SHP77 (cell line): Measurements from ENCODE around the gene PEA15.

Experiments used
- DNase-seq, 2 experiments: peaks; one replicate each; lab custom pipeline; 2025; lab: John Stamatoyannopoulos, UW

Gene PEA15

GRCh38 chr1:160208557-160209320 lies 3.6 kb downstream of the PEA15 start:
- DNase-seq: no peak

DNA sequence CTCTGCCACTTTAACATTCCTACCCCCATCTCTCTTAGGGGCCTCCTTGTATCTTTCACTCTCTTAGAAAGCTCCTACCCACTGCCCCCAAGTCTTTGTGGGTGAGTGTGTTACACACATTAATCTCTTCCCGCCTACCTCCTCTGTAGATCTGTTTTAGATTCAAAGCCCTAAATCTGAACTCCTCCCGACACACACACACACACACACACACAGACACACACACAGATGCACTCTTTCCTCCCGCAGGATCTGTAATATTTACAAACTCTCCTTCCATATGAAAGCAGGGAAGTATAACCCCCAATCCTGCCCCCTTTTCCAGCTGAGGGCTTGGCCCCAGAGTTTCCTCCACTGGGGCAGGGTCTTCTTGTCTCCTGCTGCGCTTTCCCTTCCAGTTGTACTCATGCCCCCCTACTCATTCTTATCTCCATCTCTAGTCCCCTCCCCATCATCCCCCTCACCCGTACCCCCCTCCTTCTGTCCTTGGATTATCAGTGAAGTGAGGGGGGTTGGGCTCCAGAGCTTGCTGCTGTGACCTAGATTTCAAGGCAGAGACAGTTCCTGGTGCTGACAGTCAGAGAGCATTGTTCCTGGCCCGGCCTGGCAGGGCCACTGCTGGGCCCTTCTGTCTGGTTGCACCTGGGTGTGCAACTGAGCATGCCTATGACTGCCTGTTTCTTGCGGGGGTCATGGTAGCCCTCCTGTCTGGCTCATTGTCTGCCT lies 4.3 kb downstream of the PEA15 start:
- no peak for DNase-seq

DNA sequence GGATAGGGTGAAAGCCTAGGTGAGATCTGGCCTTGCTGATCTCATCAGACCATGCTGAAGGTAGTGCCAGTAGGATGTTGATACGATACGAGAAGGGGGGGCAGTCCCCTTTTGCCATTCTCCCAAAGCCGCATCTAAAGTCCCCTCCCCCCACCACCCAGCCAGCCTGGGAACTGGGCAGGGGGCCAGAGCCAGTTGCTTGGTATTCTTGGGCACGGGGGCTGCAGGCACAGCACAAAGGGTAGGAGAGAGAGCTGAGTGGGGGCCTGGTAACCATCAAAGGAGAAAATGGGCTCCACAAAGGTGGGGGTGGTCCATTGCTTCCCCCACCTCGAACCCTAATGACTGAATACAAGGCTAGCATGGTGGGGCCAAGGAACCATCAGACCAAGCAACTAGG lies 5.4 kb downstream of the PEA15 start:
- no peak for DNase-seq

GRCh38 chr1:160211046-160211790 lies 6.0 kb downstream of the PEA15 start:
- no peak for DNase-seq

DNA sequence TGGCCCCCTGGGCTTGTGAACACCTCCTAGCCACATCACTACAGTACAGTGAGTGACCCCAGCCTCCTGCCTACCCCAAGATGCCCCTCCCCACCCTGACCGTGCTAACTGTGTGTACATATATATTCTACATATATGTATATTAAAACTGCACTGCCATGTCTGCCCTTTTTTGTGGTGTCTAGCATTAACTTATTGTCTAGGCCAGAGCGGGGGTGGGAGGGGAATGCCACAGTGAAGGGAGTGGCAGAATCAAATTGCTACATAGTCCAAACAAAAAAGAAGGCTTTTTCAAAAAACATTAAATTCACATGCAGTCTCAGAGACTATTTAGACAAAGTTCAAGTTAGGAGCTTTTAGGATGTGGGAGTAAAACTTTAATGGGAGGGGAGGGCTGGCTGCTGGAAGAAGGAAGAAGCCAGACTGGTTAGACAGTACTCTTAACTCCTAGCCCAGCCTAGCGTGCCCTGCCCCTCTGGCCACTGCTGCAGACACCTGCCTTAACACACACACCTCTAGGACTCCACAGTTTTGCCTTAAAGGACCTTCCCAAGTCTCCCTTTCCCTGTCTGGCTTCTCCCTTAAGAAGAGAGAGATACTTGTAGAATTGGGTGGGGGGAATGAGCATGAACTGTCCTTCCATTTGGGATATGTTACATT lies 9.4 kb downstream of the PEA15 start:
- no peak for DNase-seq

GRCh38 chr1:160216301-160216700 lies 11.1 kb downstream of the PEA15 start:
- DNase-seq: no peak

DNA sequence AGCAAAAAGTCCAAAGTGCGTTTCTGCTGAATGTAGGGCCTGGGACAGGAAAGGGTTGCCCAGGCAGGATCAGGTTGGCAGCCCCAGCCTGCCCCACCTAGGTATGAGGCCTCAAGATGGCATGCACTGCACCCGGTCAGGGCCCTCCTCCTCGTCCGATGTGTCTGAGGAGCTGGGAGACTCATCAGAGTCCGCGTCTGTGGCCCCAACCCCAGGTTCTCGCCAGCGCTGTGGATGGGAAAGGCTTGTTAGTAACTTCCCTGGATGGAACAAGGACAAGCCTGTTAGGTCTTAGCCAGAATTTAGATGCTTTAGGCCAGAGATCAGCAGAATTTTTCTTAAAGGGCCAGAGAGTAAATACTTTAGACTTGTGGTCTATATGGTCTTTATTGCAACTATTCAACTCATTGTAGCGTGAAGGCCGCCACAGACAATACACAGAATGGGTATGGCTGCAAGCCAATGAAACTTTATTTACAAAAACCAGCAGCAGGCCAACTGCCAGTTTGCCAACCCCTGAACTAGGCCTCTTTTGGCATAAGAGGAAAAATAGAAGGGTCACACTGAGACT lies 12.4 kb downstream of the PEA15 start:
- DNase-seq: no peak

GRCh38 chr1:160219062-160219929 lies 14.1 kb downstream of the PEA15 start:
- peak; percentile 6 to 25 for DNase-seq

DNA sequence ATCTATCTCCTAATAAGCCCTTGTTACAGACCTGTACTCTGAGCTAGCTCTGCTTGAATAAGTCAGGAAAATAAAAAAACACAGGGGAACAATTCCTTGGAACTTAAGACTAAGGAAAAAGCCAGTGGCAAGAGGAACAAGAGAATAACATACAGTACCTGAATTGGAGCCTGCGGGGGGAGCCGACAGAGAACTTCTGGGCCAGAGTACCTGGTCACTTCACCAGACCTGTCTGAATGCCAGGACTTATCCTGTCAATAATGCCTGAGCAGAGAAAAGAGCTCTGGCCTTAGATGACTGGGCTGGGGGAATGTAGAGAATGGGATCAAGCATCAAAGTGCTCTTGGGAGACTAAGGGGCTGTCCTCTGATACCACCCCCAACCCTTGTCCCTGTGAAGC lies 15.1 kb downstream of the PEA15 start:
- no peak for DNase-seq

GRCh38 chr1:160221089-160221488 lies 15.9 kb downstream of the PEA15 start:
- no peak for DNase-seq

DNA sequence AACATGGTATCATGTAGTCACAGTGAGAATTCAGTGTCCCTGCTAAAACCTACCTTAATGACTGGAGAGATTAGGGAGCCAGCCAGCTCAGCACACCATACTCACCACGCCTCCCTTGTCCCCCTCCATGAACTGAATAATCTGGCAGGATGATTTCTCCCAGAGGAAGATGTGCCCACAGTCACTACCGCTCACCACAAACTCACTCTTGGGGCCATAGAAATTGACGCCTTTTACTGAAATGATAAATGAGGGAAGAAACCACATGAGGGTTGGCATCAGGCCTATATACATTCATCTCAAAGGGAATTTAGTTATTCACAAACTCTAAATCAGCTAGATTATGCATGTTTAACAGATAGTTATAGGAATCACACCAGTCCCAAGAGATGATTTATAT lies 17.4 kb downstream of the PEA15 start:
- no peak for DNase-seq

GRCh38 chr1:160224606-160225005 lies 19.4 kb downstream of the PEA15 start:
- DNase-seq: no peak

DNA sequence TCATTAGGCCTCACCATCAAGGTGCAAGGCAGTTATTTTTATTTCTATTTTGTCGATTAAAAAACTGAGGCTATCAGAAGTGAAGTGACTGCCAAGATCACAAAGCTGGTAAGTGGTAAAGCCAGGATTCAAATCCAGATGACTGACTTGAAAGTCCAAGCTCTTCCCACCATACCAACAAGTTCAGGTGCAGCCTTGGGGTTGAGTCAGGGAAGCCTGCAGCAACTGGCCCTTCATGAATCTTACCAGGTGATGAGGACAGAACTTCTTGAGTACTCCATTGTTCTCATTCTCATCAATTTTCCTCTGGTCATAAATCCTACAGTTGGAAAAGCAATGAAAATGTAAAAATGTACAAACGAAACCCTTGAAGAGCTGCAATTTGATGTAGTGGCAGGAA lies 20.2 kb downstream of the PEA15 start:
- DNase-seq: no peak

DNA sequence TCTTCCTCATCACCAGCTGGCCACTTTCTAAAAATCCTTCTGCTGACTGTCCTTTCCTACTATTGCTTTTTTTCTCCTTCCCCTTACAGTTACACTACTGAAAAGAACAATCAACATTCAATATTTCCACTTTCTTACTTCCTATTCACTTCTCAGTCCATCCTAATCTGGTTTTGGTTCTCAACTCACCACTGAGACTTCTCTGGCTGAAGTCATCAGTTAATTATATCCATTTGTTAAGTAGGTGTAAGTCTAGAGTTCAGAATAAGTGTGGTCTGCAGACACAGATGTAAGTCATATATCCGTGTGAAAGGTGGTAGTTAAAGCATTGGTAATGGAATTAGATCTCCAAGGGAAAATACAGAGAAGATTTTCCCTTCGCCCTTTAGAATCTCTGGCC lies 21.4 kb downstream of the PEA15 start:
- DNase-seq: no peak

DNA sequence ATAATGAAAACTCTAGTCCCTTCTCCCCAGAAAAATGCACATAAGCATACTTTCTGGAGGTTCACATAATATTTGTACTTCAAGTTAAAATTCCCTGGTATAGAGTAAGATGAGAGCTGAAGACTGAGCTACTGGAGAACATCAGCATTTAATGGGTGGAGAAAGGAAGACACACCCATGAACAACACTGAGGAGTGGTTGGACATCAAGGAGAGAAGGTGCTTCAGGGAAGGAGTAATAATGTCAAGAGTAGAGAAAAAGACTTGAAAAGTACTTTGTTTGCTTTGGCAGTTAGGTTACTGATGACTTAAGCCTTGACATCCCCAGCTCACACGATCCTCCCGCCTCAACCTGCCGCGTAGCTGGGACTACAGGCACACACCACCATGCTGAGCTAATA lies 21.9 kb downstream of the PEA15 start:
- no peak for DNase-seq

DNA sequence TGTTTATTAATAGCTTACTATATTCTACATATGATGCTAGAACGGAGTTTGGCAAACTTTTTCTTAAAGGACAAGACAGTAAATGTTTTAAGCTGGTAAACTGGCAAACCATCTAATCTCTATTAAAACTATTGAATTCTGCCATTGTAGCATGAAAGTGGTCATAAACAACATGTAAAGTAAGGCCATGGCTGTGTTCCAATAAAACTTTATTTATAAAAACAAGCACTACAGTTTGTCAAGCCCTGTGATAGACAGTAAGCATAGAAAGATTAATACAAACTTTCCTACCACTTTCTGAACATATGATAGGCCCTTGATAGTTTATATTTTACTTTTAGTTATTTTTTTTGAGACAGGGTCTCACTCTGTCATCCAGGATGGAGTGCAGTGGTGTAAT lies 22.4 kb downstream of the PEA15 start:
- no peak for DNase-seq

DNA sequence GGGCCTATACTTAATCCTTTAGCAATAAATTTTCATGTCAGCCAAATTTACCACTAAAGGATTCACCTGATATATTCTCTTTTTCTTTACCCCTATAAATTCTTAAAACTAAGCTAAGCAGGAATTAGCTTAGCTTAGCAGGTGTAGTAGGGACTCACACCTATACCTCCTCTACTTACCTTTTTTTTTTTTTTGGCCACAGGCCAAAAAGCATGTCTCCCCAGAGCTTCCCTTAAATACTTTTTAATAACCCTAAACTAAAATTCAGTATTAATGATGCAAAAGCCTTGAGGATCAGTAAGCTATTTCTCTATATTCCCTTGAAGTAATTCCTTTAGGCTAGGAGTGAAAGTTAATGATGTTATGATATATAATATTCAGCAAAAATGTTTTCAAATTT lies 23.2 kb downstream of the PEA15 start:
- DNase-seq: no peak

GRCh38 chr1:160232911-160233310 lies 27.7 kb downstream of the PEA15 start:
- DNase-seq: no peak

DNA sequence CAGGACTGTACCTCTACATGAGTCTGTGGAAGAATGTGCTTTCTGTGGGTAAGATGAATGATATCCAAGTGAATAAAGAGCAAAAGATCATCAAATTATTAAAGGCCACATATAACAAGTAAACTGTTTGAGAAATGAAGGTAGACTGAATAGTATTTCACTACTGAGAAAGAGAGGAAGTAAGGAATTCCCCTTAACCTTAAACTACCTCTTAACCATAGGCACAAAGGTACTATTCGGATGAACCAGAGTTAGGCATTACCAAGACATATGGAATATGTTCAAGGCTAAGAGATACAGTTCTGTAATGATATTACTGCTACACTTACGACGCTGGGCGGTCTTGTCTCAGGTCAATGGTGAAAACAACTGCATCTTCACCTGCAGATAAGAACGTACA lies 31.6 kb downstream of the PEA15 start:
- DNase-seq: no peak

DNA sequence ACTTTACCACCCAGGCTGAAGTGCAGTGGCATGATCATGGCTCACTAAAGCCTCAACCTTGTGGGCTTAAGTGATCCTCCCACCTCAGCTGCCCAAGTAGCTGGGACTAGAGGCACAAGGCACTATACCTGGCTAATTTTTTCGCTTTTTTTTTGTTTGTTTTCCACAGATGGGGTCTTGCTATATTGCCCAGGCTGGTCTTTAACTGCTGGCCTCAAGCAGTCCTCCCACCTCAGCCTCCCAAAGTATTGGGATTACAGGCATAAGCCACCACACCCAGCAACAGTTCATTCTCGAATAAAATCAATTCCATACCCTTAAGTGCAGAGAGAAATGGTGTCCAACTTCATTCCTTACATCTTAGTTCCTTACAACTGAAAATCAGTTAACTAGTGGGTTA lies 32.4 kb downstream of the PEA15 start:
- DNase-seq: no peak

- DNase-seq: no peak
These were observed 33.2 kb downstream of the PEA15 start for GRCh38 chr1:160238408-160238807.
